SK-N-SH (cell line): ENCODE measurements around the gene PRPS1. TPM values are rescaled to one million over a fixed set of nuclear protein-coding genes. Genes with fewer than 3 reads are reported as not detected.

Experiments used
- CTCF ChIA-PET: fragments of 300-600, 350-600 bp; formaldehyde crosslinking; extraction: SDS; loops from one replicate; lab custom pipeline; 2021; lab: Yijun Ruan, JAX
- POLR2A ChIA-PET: fragments of 350-600 bp; sonication (Branson Sonifier 250); formaldehyde crosslinking; extraction: SDS; loops from one replicate; lab custom pipeline; 2020; ENCODE audit warnings: antibody characterized with exemption, inconsistent platforms; lab: Yijun Ruan, JAX
- DNase-seq: peaks from one replicate; pipeline ENCODE4 v3.0.0; 2012
- H2AFZ ChIP-seq: fragments of 200-600 bp; sonication (generic); 2 replicates; pipeline ENCODE4 v1.8.1; 2016; ENCODE audit warnings: antibody characterized with exemption, mild to moderate bottlenecking, low read depth
- H3F3A ChIP-seq: fragments of 200-600 bp; sonication (generic); replicated peaks from 2 replicates; pipeline ENCODE3; 2016; ENCODE audit warnings: antibody characterized with exemption, mild to moderate bottlenecking; ENCODE audit not compliant: insufficient read depth
- H3K27ac ChIP-seq, 2 experiments: fragments of 200-500 bp in 1 of 2; fragments of 200-600 bp in 1 of 2; sonication (Bioruptor generic) in 1 of 2; sonication (generic), shearing (Covaris generic) in 1 of 2; 2 replicates each; pipeline versions ENCODE4 v1.5.1 to v1.6.1; 2014 to 2016; ENCODE audit warnings: low read depth in 2 of 2, inconsistent platforms in 1 of 2, low read length in 1 of 2, mild to moderate bottlenecking in 1 of 2, mixed read lengths in 1 of 2
- H3K27me3 ChIP-seq: fragments of 200-600 bp; sonication (generic), shearing (Covaris generic); 2 replicates; pipeline ENCODE4 v1.6.1; 2016; ENCODE audit warnings: mixed run types; ENCODE audit not compliant: insufficient read depth
- H3K36me3 ChIP-seq, 2 experiments: fragments of 200-500 bp in 1 of 2; fragments of 200-600 bp in 1 of 2; sonication (Bioruptor generic) in 1 of 2; sonication (generic) in 1 of 2; replicated peaks in 1 of 2; 2 replicates each; pipeline versions ENCODE3 to v1.5.1; 2014 to 2016; ENCODE audit warnings: low read length in 1 of 2, mild to moderate bottlenecking in 1 of 2; ENCODE audit not compliant: insufficient read depth in 2 of 2, control insufficient read depth in 1 of 2
- H3K4me1 ChIP-seq, 2 experiments: fragments of 200-500 bp in 1 of 2; fragments of 200-600 bp in 1 of 2; sonication (Bioruptor generic) in 1 of 2; sonication (generic), shearing (Covaris generic) in 1 of 2; 2 replicates each; pipeline versions ENCODE4 v1.5.1 to v1.6.1; 2014 to 2016; ENCODE audit warnings: low read depth in 1 of 2, low read length in 1 of 2, mixed run types in 1 of 2; ENCODE audit not compliant: insufficient read depth in 2 of 2, control insufficient read depth in 1 of 2
- H3K4me2 ChIP-seq: fragments of 200-600 bp; sonication (generic), shearing (Covaris generic); 2 replicates; pipeline ENCODE4 v1.6.1; 2017; ENCODE audit warnings: mixed run types
- H3K4me3 ChIP-seq, 2 experiments: fragments of 200-500 bp in 1 of 2; fragments of 200-600 bp in 1 of 2; sonication (Bioruptor generic) in 1 of 2; sonication (generic), shearing (Covaris generic) in 1 of 2; 2 replicates each; pipeline versions ENCODE4 v1.5.1 to v1.8.1; 2014 to 2016; ENCODE audit warnings: low read depth in 2 of 2, inconsistent platforms in 1 of 2, low read length in 1 of 2, mild to moderate bottlenecking in 1 of 2, mixed read lengths in 1 of 2, moderate library complexity in 1 of 2
- H3K79me2 ChIP-seq: fragments of 200-600 bp; sonication (generic); 2 replicates; pipeline ENCODE4 v1.8.1; 2017; ENCODE audit warnings: mild to moderate bottlenecking; ENCODE audit not compliant: insufficient read depth
- H3K9ac ChIP-seq: fragments of 200-600 bp; sonication (generic); 2 replicates; pipeline ENCODE4 v1.6.1; 2017; ENCODE audit warnings: mixed run types
- H3K9me2 ChIP-seq: fragments of 200-600 bp; sonication (generic); 2 replicates; pipeline ENCODE4 v1.6.1; 2017; ENCODE audit warnings: mixed run types
- H3K9me3 ChIP-seq: fragments of 200-600 bp; sonication (generic); 2 replicates; pipeline ENCODE4 v1.6.1; 2017; ENCODE audit warnings: mixed run types, mild to moderate bottlenecking, moderate library complexity
- H4K20me1 ChIP-seq: fragments of 200-600 bp; sonication (generic); 2 replicates; pipeline ENCODE4 v1.6.1; 2017; ENCODE audit warnings: mild to moderate bottlenecking, mixed run types; ENCODE audit not compliant: insufficient read depth
- CHD2 ChIP-seq: fragments of 150-350 bp; IDR thresholded peaks from 2 replicates; pipeline ENCODE4 v1.6.1; 2018; ENCODE audit warnings: low read length; ENCODE audit not compliant: partially characterized antibody
- CTCF ChIP-seq: fragments of 200-600 bp; sonication (generic); IDR thresholded peaks from 2 replicates; pipeline ENCODE4 v1.6.1; 2017; ENCODE audit warnings: antibody characterized with exemption, mild to moderate bottlenecking, moderate library complexity
- ELF1 ChIP-seq: IDR thresholded peaks from 2 replicates; pipeline ENCODE4 v1.4.0; 2012
- EP300 ChIP-seq, 2 experiments: IDR thresholded peaks; 2 replicates each; pipeline versions ENCODE4 v1.4.0 to v1.6.1; 2012; ENCODE audit warnings: borderline replicate concordance in 1 of 2, low read depth in 1 of 2, low read length in 1 of 2
- FOXJ3 ChIP-seq: sonication (generic); formaldehyde crosslinking; IDR thresholded peaks from 2 replicates; pipeline ENCODE4 v1.5.1; 2020; ENCODE audit warnings: mild to moderate bottlenecking, missing genetic modification reagents
- FOXM1 ChIP-seq: IDR thresholded peaks from 2 replicates; pipeline ENCODE4 v1.4.0; 2012; ENCODE audit warnings: low read depth, mild to moderate bottlenecking
- GATA2 ChIP-seq: sonication (generic); formaldehyde crosslinking; IDR thresholded peaks from 2 replicates; pipeline ENCODE4 v1.5.0; 2020; ENCODE audit warnings: mild to moderate bottlenecking, missing genetic modification reagents
- IRF3 ChIP-seq: fragments of 150-350 bp; IDR thresholded peaks from 2 replicates; pipeline ENCODE4 v1.6.1; 2016; ENCODE audit warnings: mild to moderate bottlenecking, low read depth, low read length
- MAX ChIP-seq: IDR thresholded peaks from 2 replicates; pipeline ENCODE4 v1.4.0; 2012; ENCODE audit warnings: low read depth
- NFIC ChIP-seq: IDR thresholded peaks from 2 replicates; pipeline ENCODE4 v1.4.0; 2012; ENCODE audit warnings: borderline replicate concordance
- NRF1 ChIP-seq: IDR thresholded peaks from 2 replicates; pipeline ENCODE4 v1.6.1; 2012; ENCODE audit warnings: low read depth, mild to moderate bottlenecking, low read length
- PBX3 ChIP-seq: IDR thresholded peaks from 2 replicates; pipeline ENCODE4; 2012
- RXRA ChIP-seq: IDR thresholded peaks from 2 replicates; pipeline ENCODE4 v1.4.0; 2012; ENCODE audit warnings: low read depth, mild to moderate bottlenecking, borderline replicate concordance
- SIN3A ChIP-seq: IDR thresholded peaks from 2 replicates; pipeline ENCODE4 v1.6.1; 2012; ENCODE audit warnings: low read depth, mild to moderate bottlenecking, low read length, moderate library complexity, borderline replicate concordance
- SMC3 ChIP-seq: IDR thresholded peaks from 2 replicates; pipeline ENCODE4 v1.6.1; 2012; ENCODE audit warnings: low read depth, low read length, improper control_type of control experiment
- USF2 ChIP-seq: fragments of 150-350 bp; IDR thresholded peaks from 2 replicates; pipeline ENCODE4 v1.6.1; 2017; ENCODE audit warnings: antibody characterized with exemption, low read length, low read depth, borderline replicate concordance
- ZBTB33 ChIP-seq: IDR thresholded peaks from 2 replicates; pipeline ENCODE4 v1.4.0; 2012; ENCODE audit warnings: low read depth, borderline replicate concordance
- WGBS: methylation state at CpG from one replicate; pipeline ENCODE4 v1.1.6; 2017; ENCODE audit warnings: low lambda C conversion rate; 5-methylcytosine and 5-hydroxymethylcytosine counted together
- polyA plus RNA-seq, 3 experiments: library from polyadenylated mRNA; depleted of rRNA; stranded (reverse); fragments of >200 nt; gene quantifications; 2 replicates each; pipeline ENCODE4 v1.2.3, GENCODE V29; 2012

The PRPS1 gene
- polyA plus RNA-seq, 1 of the 3 experiments (the other 2 are of a cell fraction): 42.3 TPM

GRCh38 chrX:107589243-107589642 lies 39.1 kb upstream of the PRPS1 start (continued):
- TF ChIP-seq USF2: no peak
- TF ChIP-seq CHD2: no peak
- TF ChIP-seq PBX3: no peak
- TF ChIP-seq MAX: no peak

- TF ChIP-seq FOXJ3 (CRISPR knock-in tag) (no peak), PBX3 (peak; percentile 36; the same call in 1 of the 2 replicates)
- Histone ChIP-seq H4K20me1 (no peaks in the 10 kb centered on the region), H3F3A (no peaks in the 10 kb centered on the region), H3K9me3 (no peaks in the 10 kb centered on the region), H3K27me3 (no peaks in the 10 kb centered on the region; the same call in 1 of the 2 replicates), H2AFZ (no peak overlapping the region), H3K4me1 (no peaks in the 10 kb centered on the region), H3K79me2 (no peaks in the 10 kb centered on the region), H3K36me3 (no peaks in the 10 kb centered on the region), H3K4me3 (no peak overlapping the region), H3K9ac (no peak overlapping the region), H3K27ac (no peak overlapping the region), H3K4me2 (no peak overlapping the region), H3K9me2 (no peaks in the 10 kb centered on the region)
- ChIA-PET POLR2A (no interaction called here), CTCF (no interaction called here)
- DNase-seq: no peak
- WGBS: 6% methylated on average over 4 of the region's 4 CpGs
Measured at GRCh38 chrX:107596651-107597050, 31.7 kb upstream of the PRPS1 start.

GRCh38 chrX:107597264-107597663 lies 31.0 kb upstream of the PRPS1 start:
- Histone ChIP-seq H3K27me3 (no peaks in the 10 kb centered on the region), H3K4me1 (no peaks in the 10 kb centered on the region), H3K4me2 (no peak overlapping the region), H3K9me2 (no peaks in the 10 kb centered on the region), H3K36me3 (no peaks in the 10 kb centered on the region), H2AFZ (no peak overlapping the region), H3K79me2 (no peaks in the 10 kb centered on the region), H3K27ac (no peak overlapping the region), H3K9me3 (no peaks in the 10 kb centered on the region), H4K20me1 (no peaks in the 10 kb centered on the region), H3F3A (no peaks in the 10 kb centered on the region), H3K4me3 (no peak overlapping the region), H3K9ac (no peak overlapping the region)
- POLR2A ChIA-PET: no interaction called here
- TF ChIP-seq FOXJ3 (CRISPR knock-in tag): no peak
- TF ChIP-seq IRF3: no peak
- no peak for TF ChIP-seq RXRA
- TF ChIP-seq ELF1: no peak
- no peak for TF ChIP-seq NFIC
- TF ChIP-seq NRF1: no peak
- TF ChIP-seq SMC3: no peak
- no peak for TF ChIP-seq EP300 (IDR thresholded peaks at IDR 0.05; ENCODE audit: borderline replicate concordance in 1 of 2, low read depth in 1 of 2, low read length in 1 of 2)
- TF ChIP-seq FOXM1: no peak
- no peak for TF ChIP-seq GATA2
- no peak for TF ChIP-seq ZBTB33
- TF ChIP-seq CTCF: no peak
- no peak for TF ChIP-seq SIN3A
- no peak for DNase-seq
- CTCF ChIA-PET: no interaction called here
- WGBS: 50% methylated on average over 1 of the region's 13 CpGs
